SU-DHL-6 (cell line): ENCODE data around the gene CORO1C.

Experiments
- H2AFZ ChIP-seq: fragments of 200-600 bp; sonication (generic); 2 replicates; pipeline ENCODE4 v1.6.1; 2014; ENCODE audit warnings: low read depth, mild to moderate bottlenecking, moderate library complexity, mixed read lengths, antibody characterized with exemption, low read length; ENCODE audit not compliant: severe bottlenecking
- H3F3A ChIP-seq: fragments of 200-600 bp; shearing (Covaris generic); 2 replicates; pipeline ENCODE4 v1.6.0; 2016; ENCODE audit warnings: antibody characterized with exemption, mild to moderate bottlenecking; ENCODE audit not compliant: insufficient read depth
- H3K27ac ChIP-seq: fragments of 200-600 bp; sonication (generic); 2 replicates; pipeline ENCODE4 v1.5.1; 2016; ENCODE audit warnings: low read depth, mild to moderate bottlenecking, low read length, moderate library complexity, mixed read lengths
- H3K27me3 ChIP-seq: fragments of 200-600 bp; sonication (generic), shearing (Covaris generic); 2 replicates; pipeline ENCODE4 v1.6.0; 2014; ENCODE audit warnings: mild to moderate bottlenecking, low read length
- H3K36me3 ChIP-seq: fragments of 200-600 bp; sonication (generic); 2 replicates; pipeline ENCODE4 v1.6.1; 2014; ENCODE audit warnings: mild to moderate bottlenecking, low read length, mixed read lengths
- H3K4me2 ChIP-seq: fragments of 300-600, 200-600 bp; shearing (Covaris generic), sonication (generic); 2 replicates; pipeline ENCODE4 v1.6.0; 2014; ENCODE audit warnings: low read length, low read depth, mild to moderate bottlenecking; ENCODE audit not compliant: poor library complexity, severe bottlenecking
- H3K4me3 ChIP-seq: fragments of 200-600 bp; sonication (generic); 2 replicates; pipeline ENCODE4 v1.5.1; 2014; ENCODE audit warnings: antibody characterized with exemption, low read length, mild to moderate bottlenecking, mixed read lengths; ENCODE audit not compliant: insufficient read depth, poor library complexity, severe bottlenecking
- H3K79me2 ChIP-seq: fragments of 200-600 bp; sonication (generic); 2 replicates; pipeline ENCODE4 v1.6.1; 2014; ENCODE audit warnings: mild to moderate bottlenecking, low read length, moderate library complexity; ENCODE audit not compliant: insufficient read depth
- H3K9ac ChIP-seq: fragments of 200-600 bp; sonication (generic); 2 replicates; pipeline ENCODE4 v1.7.0; 2014; ENCODE audit warnings: mild to moderate bottlenecking, low read length
- H3K9me2 ChIP-seq: fragments of 200-600 bp; sonication (generic); replicated peaks from 2 replicates; pipeline ENCODE4 v1.6.1; 2014; ENCODE audit warnings: low read length; ENCODE audit not compliant: insufficient read depth
- H3K9me3 ChIP-seq: fragments of 200-600 bp; sonication (generic); 2 replicates; pipeline ENCODE4 v1.6.1; 2014; ENCODE audit warnings: low read length, mixed read lengths; ENCODE audit not compliant: insufficient read depth
- H4K20me1 ChIP-seq: fragments of 200-600 bp; sonication (generic); 2 replicates; pipeline ENCODE4 v1.6.1; 2014; ENCODE audit warnings: low read depth, mild to moderate bottlenecking, antibody characterized with exemption, low read length, moderate library complexity, mixed read lengths
- EZH2phosphoT487 ChIP-seq: fragments of 200-600 bp; sonication (generic), shearing (Covaris generic); conservative IDR thresholded peaks from 2 replicates; pipeline ENCODE4 v1.6.1; 2018; ENCODE audit warnings: mild to moderate bottlenecking, antibody characterized with exemption, low read length, moderate library complexity, mixed read lengths
- TF ChIP-seq, protein P1 (sequence below): fragments of 200-600 bp; sonication (generic); IDR thresholded peaks from one replicate; pipeline ENCODE4 v1.5.1; 2017; ENCODE audit warnings: antibody characterized with exemption, mild to moderate bottlenecking, low read length, moderate library complexity; ENCODE audit not compliant: insufficient read depth, poor library complexity, severe bottlenecking

CORO1C gene

DNA sequence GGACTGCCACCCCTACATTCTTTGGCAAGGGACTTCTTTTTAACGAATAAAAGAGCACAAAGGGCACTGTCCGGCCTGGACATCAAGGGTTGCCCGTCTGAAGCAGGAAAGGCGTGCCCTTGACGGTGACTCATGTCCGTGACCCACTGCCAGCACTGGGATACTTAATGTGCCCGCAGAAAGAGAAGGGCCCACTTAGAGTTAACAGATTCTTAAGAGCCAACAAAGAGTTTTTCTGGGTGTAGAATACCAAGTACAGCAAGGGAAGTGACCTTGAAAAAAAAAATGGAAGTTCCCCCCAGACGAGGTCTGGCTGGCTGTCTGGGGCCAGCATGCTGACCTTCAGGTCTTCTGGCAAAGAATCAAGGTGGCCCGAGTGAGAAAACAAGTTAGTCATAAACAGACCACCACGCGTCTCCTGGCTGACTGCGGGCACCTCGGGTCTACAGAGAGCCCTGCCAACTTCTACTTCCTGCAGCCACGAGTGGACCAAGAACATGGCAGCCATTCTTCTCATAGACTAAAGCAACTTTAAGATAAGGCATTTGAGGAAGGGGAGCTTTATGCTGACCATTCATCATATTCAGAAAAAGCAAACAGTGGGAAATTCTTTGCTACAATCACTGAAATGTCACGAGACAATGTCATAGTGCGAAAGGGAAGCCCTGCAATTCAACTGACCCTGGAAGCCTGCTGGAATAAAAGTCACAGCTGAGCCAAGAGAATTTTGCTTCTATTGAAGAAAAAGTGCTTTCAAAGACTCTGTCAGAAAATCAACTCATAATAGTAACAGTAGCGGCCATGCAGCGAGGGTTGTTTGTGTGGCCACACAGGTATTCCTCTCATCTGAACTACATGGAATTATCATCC is 87.1 kb downstream of the CORO1C start:
- Histone ChIP-seq H2AFZ (no peak overlapping the region), H3K27ac (no peak overlapping the region), H4K20me1 (no peaks in the 10 kb centered on the region), H3K36me3 (no peaks in the 10 kb centered on the region), H3K79me2 (no peaks in the 10 kb centered on the region), H3F3A (peaks cover 9% of the 10 kb centered on the region; the same call in 1 of the 2 replicates), H3K9me2 (no peaks in the 10 kb centered on the region), H3K9me3 (no peaks in the 10 kb centered on the region), H3K27me3 (no peaks in the 10 kb centered on the region), H3K4me3 (no peak overlapping the region), H3K9ac (no peak overlapping the region), H3K4me2 (no peak overlapping the region)
- TF ChIP-seq, protein P1, sequence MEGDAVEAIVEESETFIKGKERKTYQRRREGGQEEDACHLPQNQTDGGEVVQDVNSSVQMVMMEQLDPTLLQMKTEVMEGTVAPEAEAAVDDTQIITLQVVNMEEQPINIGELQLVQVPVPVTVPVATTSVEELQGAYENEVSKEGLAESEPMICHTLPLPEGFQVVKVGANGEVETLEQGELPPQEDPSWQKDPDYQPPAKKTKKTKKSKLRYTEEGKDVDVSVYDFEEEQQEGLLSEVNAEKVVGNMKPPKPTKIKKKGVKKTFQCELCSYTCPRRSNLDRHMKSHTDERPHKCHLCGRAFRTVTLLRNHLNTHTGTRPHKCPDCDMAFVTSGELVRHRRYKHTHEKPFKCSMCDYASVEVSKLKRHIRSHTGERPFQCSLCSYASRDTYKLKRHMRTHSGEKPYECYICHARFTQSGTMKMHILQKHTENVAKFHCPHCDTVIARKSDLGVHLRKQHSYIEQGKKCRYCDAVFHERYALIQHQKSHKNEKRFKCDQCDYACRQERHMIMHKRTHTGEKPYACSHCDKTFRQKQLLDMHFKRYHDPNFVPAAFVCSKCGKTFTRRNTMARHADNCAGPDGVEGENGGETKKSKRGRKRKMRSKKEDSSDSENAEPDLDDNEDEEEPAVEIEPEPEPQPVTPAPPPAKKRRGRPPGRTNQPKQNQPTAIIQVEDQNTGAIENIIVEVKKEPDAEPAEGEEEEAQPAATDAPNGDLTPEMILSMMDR, result no peak
- no peak for TF ChIP-seq EZH2phosphoT487

DNA sequence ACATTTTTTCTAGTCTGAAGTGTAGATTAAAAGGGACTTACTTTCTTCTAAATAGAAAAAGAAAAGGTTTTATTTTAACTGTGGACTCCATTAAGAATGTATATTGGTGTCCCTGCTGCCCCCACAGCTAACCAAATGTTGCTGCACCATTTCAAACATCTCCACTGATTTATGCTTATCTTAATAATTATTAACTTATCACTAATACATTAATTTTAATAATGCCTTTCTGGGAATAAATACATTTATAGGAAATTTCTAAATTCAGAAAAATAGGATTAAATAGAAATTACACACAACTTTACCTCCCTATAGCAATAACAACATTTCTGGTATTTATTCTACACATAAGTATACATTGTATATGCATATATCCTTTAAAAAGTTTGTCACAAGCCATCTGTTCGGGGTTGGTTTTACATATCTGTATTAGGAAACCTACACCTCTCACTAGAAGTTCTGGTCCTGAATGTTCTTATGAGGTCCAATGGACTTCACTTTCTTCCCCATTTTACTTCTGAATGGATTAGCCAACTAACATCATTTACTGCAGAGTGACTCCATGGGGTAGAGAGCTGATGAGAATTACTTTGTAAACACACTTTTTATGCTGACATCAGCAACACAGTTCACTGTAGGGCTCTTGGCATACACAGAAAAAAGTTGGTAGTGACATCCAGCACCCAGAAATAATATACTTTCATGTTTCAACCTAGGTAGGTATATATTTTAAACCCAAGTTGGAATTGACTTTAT is 88.2 kb downstream of the CORO1C start:
- H3F3A ChIP-seq, result peaks cover 9% of the 10 kb centered on the region; the same call in 1 of the 2 replicates
- H3K9ac ChIP-seq, result no peak overlapping the region
- no peaks in the 10 kb centered on the region for H3K9me3 ChIP-seq
- H3K9me2 ChIP-seq, result no peaks in the 10 kb centered on the region
- peak overlapping the region; percentile 50 for H3K4me2 ChIP-seq
- no peaks in the 10 kb centered on the region for H3K36me3 ChIP-seq
- no peaks in the 10 kb centered on the region for H3K79me2 ChIP-seq
- no peak overlapping the region for H3K4me3 ChIP-seq
- H4K20me1 ChIP-seq, result no peaks in the 10 kb centered on the region
- no peaks in the 10 kb centered on the region; the same call in 1 of the 2 replicates for H3K27me3 ChIP-seq
- no peak overlapping the region for H3K27ac ChIP-seq
- no peak for TF ChIP-seq EZH2phosphoT487
- TF ChIP-seq, protein P1, result no peak
- no peak overlapping the region for H2AFZ ChIP-seq

DNA sequence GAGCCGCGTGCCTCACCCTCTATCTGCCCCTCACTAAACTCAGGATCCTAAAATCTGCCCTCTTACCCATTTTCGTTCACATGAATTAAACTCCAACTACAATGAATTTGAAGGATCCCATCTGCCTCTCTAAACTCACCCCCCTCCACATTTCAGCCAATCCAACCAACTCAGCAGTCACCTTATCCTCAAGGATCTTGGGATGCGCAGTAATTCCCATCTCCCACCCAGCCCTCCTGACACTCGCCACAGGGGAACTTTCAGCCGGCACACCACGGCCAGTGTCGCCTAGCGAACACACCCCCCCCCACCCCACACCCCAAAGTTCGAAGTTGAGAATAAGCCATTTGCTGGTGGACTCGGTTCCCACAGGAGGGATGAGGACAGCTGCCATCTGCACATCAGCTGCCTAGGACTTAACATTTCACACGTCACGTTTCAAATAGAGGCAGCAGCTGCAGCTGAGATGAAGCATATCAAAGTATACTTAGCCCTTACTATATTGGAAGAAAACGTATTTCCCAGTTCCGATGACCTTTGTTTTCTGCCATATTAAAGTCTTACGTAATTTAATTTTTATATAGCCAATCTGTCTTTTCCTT is 88.9 kb downstream of the CORO1C start:
- Histone ChIP-seq H3K79me2 (no peaks in the 10 kb centered on the region), H4K20me1 (no peaks in the 10 kb centered on the region), H3K9me2 (no peaks in the 10 kb centered on the region), H3K9ac (no peak overlapping the region), H3K4me2 (peak overlapping the region; percentile 50), H3K27me3 (no peaks in the 10 kb centered on the region; the same call in 1 of the 2 replicates), H2AFZ (no peak overlapping the region), H3K36me3 (no peaks in the 10 kb centered on the region), H3K9me3 (no peaks in the 10 kb centered on the region), H3K27ac (0 out of 2 replicates have a peak overlapping the region, but pooled peaks have one; percentile 2), H3F3A (peaks cover 9% of the 10 kb centered on the region; the same call in 1 of the 2 replicates), H3K4me3 (no peak overlapping the region)
- no peak for TF ChIP-seq EZH2phosphoT487
- TF ChIP-seq, protein P1, result no peak
